ENCODE measurements around the gene TSPAN5. TPM values are rescaled to one million over a fixed set of nuclear protein-coding genes. Genes with fewer than 3 reads are reported as not detected.

TSPAN5 gene
- total RNA-seq, 2 donors from 2014 or later = 7.9 to 48.5 TPM

DNA sequence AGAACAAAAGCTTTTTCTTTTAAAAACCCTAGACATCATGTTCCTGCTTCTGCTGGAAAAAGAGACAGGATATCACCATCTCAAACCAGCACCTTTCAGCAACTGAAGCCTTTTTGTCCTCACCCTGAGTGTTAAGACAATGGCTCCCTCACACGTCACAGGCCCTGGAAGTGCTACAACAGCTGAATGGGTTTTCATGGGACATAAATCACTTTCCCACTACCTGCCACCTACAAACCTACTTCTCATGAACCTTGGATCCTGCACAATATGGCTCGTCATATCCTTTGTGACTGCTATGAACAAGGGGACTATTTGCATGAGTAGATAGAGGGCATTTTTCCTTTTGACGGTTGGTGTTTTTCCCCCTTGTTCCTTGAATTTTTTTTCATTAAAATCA lies 93.6 kb downstream of the TSPAN5 start:
- Histone ChIP-seq H3K27ac (no peak overlapping the region), H3K4me3 (no peak overlapping the region), H3K4me1 (replicated peaks) (no peaks in the 10 kb centered on the region), H3K9me3 (no peaks in the 10 kb centered on the region), H3K36me3 (no peaks in the 10 kb centered on the region), H3K27me3 (replicated peaks; ENCODE audit: insufficient read depth) (no peaks in the 10 kb centered on the region)
- intact Hi-C loops (cut with DNase I) = no loop called here
- no peak for DNase-seq (ENCODE audit: low spot score)
- no peak for TF ChIP-seq POLR2A (IDR thresholded peaks at IDR 0.05)
- no peak for TF ChIP-seq POLR2AphosphoS5 (IDR thresholded peaks at IDR 0.05)
- TF ChIP-seq, protein P1, sequence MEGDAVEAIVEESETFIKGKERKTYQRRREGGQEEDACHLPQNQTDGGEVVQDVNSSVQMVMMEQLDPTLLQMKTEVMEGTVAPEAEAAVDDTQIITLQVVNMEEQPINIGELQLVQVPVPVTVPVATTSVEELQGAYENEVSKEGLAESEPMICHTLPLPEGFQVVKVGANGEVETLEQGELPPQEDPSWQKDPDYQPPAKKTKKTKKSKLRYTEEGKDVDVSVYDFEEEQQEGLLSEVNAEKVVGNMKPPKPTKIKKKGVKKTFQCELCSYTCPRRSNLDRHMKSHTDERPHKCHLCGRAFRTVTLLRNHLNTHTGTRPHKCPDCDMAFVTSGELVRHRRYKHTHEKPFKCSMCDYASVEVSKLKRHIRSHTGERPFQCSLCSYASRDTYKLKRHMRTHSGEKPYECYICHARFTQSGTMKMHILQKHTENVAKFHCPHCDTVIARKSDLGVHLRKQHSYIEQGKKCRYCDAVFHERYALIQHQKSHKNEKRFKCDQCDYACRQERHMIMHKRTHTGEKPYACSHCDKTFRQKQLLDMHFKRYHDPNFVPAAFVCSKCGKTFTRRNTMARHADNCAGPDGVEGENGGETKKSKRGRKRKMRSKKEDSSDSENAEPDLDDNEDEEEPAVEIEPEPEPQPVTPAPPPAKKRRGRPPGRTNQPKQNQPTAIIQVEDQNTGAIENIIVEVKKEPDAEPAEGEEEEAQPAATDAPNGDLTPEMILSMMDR (IDR thresholded peaks at IDR 0.05) = no peak
- 76% methylated on average over 3 of the region's 3 CpGs for WGBS

DNA sequence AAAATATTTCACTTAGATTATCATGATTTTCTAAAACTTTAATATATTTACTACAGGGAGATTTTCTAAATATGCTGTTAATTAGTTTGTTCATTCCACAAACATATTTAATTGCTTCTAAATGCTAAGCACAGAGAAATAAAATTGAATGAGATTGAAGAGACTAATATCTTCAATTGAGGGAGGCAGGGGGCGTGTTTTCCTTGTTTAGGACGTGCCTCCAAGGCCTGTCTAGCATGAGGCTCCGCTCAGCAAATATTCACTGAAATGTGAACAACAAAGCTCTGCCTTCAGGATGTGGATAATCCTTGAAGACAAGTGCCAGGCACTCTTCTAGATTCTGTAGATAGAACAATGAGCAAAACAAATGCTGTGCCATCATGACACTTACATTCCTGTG lies 98.1 kb downstream of the TSPAN5 start:
- Histone ChIP-seq H3K4me1 (replicated peaks) (no peaks in the 10 kb centered on the region), H3K27me3 (replicated peaks; ENCODE audit: insufficient read depth) (no peaks in the 10 kb centered on the region), H3K4me3 (no peak overlapping the region), H3K27ac (no peak overlapping the region), H3K9me3 (no peaks in the 10 kb centered on the region), H3K36me3 (no peaks in the 10 kb centered on the region)
- intact Hi-C loops (cut with DNase I) = no loop called here
- TF ChIP-seq POLR2AphosphoS5 (IDR thresholded peaks at IDR 0.05) (no peak), POLR2A (IDR thresholded peaks at IDR 0.05) (no peak)
- TF ChIP-seq, protein P1 (IDR thresholded peaks at IDR 0.05) = no peak
- WGBS = 92% methylated on average over 3 of the region's 3 CpGs
- DNase-seq (ENCODE audit: low spot score) = no peak

DNA sequence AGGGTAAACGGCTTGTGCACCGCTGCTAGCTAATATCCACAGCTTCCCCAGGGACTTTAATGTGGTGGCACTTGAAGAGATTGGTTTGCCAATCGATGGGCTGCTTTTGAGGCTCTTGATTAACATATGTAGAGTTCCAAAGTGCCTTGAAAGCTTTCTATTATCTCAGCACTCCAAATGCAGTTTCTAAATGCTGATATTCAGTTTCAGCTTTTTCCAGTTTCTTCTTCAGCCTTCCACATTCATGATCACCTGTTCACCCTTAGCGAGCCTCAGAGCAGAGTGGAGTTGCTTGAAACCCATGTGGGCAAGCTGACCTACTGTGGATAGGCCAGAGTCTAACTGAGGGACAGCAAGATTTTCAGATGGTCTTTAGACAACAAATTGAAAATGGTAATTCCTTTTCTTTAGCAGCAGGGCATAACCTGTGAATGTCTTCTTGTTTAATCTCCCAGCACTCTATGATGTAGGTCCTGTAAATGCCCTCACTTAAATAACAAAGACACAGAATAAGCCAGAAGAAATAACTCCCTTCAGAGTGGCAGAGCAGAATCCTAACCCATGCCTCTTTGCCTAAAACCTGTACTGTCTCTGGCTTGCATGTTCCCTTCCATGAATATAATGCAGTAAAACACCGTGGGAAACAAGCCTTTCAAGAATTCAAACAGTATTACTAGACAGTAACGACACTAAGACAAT lies 99.8 kb downstream of the TSPAN5 start:
- 76% methylated on average over 6 of the region's 6 CpGs for WGBS
- Histone ChIP-seq H3K4me3 (no peak overlapping the region), H3K27ac (no peak overlapping the region), H3K9me3 (no peaks in the 10 kb centered on the region), H3K27me3 (replicated peaks; ENCODE audit: insufficient read depth) (no peaks in the 10 kb centered on the region), H3K36me3 (no peaks in the 10 kb centered on the region), H3K4me1 (replicated peaks) (no peaks in the 10 kb centered on the region)
- intact Hi-C loops (cut with DNase I) = no loop called here
- no peak for DNase-seq (ENCODE audit: low spot score)
- TF ChIP-seq POLR2AphosphoS5 (IDR thresholded peaks at IDR 0.05) = no peak
- TF ChIP-seq POLR2A (IDR thresholded peaks at IDR 0.05) = no peak
- TF ChIP-seq, protein P1 (IDR thresholded peaks at IDR 0.05) = no peak

DNA sequence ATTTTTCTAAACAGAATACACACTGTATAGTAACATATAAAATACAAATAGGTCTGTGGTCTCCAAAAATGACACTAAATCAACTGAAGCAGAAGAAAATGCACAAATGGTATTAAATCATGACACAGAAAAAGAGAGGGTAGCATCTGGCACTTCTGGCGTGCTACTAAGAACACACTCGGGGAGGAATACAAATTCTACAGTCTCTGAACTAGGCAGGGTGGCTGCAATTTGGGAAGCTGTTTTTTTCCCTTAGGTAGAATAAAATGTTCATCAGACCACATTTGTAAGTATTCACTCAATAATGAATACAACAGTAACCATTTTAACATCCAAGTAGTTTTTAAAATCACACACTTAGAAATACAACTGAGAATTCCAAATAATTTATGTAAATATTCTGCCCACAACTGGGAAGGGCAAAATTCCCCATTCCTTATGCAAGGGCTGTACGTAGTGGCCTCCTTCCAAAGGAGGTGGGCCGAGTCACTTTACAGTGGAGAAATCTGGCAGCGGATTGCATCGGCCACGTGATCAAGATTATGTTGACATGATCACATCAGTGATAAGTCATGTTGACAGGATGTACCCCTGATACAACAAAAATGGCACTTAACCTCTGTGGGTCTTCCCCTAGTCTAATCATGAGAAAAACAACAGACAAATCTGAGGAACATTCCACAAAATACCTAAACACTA lies 101.1 kb downstream of the TSPAN5 start:
- 51% methylated on average over 7 of the region's 7 CpGs for WGBS
- no peak for DNase-seq (ENCODE audit: low spot score)
- Histone ChIP-seq H3K4me1 (replicated peaks) (no peaks in the 10 kb centered on the region), H3K27me3 (replicated peaks; ENCODE audit: insufficient read depth) (no peaks in the 10 kb centered on the region), H3K27ac (no peak overlapping the region), H3K36me3 (no peaks in the 10 kb centered on the region), H3K9me3 (no peaks in the 10 kb centered on the region), H3K4me3 (no peak overlapping the region)
- TF ChIP-seq POLR2A (IDR thresholded peaks at IDR 0.05) = no peak
- intact Hi-C loops (cut with DNase I) = no loop called here

DNA sequence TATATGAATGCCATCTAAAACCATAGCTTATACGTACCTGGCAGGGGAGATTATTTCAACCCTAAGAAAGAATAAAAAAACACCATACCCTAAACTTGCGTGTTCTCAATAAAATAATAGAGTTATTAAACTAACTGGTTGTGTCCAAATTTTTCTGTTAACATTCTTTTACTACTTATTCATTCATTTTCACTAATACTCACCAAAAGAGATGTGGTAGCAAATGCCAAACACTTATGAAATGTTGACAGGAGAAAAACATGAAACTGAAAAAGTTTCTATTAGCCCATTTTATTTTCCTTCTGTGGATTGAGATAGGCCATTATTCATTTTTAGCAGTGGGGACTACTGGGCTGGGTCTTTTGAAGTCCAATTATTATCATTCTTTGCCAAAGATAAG lies 102.0 kb downstream of the TSPAN5 start:
- WGBS = 89% methylated on average over 2 of the region's 2 CpGs
- no peaks in the 10 kb centered on the region for H3K36me3 ChIP-seq
- intact Hi-C loops (cut with DNase I) = no loop called here

More for the DNA sequence above, 102.0 kb downstream of the TSPAN5 start:
- Histone ChIP-seq H3K4me1 (replicated peaks) (no peaks in the 10 kb centered on the region), H3K4me3 (no peak overlapping the region), H3K27me3 (replicated peaks; ENCODE audit: insufficient read depth) (no peaks in the 10 kb centered on the region), H3K9me3 (no peaks in the 10 kb centered on the region), H3K27ac (no peak overlapping the region)
- no peak for DNase-seq (ENCODE audit: low spot score)
- TF ChIP-seq POLR2A (IDR thresholded peaks at IDR 0.05) (no peak), POLR2AphosphoS5 (IDR thresholded peaks at IDR 0.05) (no peak)
- TF ChIP-seq, protein P1 (IDR thresholded peaks at IDR 0.05) = no peak

All from prostate gland (tissue), 2 donors.